ENCODE measurements around the gene CTXND1.

- TF ChIP-seq POLR2A (IDR thresholded peaks at IDR 0.05) (no peak), CTCF (IDR thresholded peaks at IDR 0.05) (no peak)
Observed at GRCh38 chr15:80174017-80174746, 77.8 kb downstream of the CTXND1 start.

Data from right lobe of liver (tissue), 4 donors.